HG02642 (cell line): ENCODE data around the gene MAP3K20.
A peak's percentile ranks its signal among the peaks of the same experiment; 100 is the strongest.
"Not testable (repeated sequence)": the region's sequence is repeated elsewhere in the genome, so short reads cannot be mapped to it uniquely, and the experiment has no call there.

ENCODE experiments used
- ATAC-seq: cut with Tn5 transposase; IDR thresholded peaks from one replicate; pipeline ENCODE4 v1.9.1; 2021; ENCODE audit warnings: mild to moderate bottlenecking; ENCODE audit not compliant: unreplicated experiment, poor library complexity

Gene MAP3K20

GRCh38 chr2:173079973-173080860 lies 4.6 kb downstream of the MAP3K20 start:
- ATAC-seq: no peak

DNA sequence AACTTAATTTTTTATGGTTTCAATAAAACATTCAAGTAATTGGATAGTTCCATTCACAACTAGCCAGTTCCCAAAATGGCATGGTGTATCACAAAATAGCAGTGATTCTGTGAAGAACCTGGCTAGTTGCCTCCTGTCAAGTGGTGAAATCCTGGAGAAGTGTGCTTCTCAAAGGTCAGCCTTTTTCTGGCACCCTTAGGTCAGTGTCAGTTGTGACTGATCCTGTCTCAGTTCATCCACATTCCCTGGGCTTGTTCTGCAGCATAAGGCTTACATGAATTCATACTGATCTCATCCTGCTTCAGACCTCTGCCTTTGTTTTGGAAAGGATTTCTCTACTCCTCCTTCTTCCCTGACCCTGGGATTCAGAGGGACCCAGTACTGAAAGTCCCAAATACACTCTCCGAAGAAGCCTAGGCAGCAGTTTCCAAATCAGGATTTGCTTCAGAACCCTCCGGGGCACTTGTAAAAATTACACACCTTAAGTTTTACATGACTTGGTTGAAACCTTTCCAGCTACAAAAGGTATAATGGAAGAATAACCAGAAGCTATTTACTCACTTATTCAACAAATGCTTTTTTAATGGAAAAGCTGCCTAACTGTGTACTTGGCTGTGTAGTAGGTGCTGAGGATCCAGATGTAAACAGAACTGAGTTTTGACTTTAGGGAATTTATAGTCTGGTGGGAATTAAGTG lies 11.0 kb downstream of the MAP3K20 start:
- ATAC-seq: no peak

- ATAC-seq: no peak
Observed at GRCh38 chr2:173087214-173087581, 11.6 kb downstream of the MAP3K20 start.

GRCh38 chr2:173087793-173088496 lies 12.3 kb downstream of the MAP3K20 start:
- no peak for ATAC-seq

GRCh38 chr2:173090276-173090877 lies 14.7 kb downstream of the MAP3K20 start:
- ATAC-seq: no peak

DNA sequence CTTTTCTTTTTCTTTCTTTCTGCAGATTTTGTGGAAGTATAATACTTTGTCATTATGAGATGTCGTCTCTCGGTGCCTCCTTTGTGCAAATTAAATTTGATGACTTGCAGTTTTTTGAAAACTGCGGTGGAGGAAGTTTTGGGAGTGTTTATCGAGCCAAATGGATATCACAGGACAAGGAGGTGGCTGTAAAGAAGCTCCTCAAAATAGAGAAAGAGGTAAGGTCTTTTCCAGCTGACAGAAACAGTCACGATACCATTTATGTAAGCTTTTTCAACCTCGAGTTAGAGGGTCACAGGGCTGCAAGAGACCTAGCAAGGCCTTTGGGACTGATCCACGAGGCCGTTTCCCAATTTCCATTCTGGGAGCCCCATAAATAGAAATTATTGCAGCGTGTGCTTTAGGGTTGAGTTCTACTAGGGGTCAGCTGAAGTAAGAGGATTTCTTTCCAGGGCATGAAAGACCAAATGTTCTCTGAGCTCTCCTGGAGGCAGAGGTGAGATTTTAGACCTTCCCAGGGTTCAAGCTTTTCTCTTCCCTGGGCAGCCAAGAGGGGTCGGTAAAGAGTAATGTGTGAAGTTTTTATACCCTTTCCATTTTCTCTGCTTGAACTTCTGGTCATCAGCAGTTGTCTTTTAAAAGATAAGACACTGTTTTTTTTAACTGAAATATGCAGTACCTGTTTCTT lies 15.5 kb downstream of the MAP3K20 start:
- ATAC-seq: no peak

- no peak for ATAC-seq
Observed at GRCh38 chr2:173091910-173092309, 16.3 kb downstream of the MAP3K20 start.

GRCh38 chr2:173092844-173093402 lies 17.3 kb downstream of the MAP3K20 start:
- no peak for ATAC-seq

DNA sequence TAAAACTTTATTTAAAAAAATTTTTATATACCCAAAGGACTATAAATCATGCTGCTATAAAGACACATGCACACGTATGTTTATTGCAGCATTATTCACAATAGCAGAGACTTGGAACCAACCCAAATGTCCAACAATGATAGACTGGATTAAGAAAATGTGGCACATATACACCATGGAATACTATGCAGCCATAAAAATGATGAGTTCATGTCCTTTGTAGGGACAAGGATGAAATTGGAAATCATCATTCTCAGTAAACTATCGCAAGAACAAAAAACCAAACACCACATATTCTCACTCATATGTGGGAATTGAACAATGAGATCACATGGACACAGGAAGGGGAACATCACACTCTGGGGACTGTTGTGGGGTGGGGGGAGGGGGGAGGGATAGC lies 18.0 kb downstream of the MAP3K20 start:
- ATAC-seq: not testable (repeated sequence)

- ATAC-seq: no peak
Observed at GRCh38 chr2:173094731-173095130, 19.1 kb downstream of the MAP3K20 start.

- ATAC-seq: no peak
Observed at GRCh38 chr2:173095356-173095755, 19.7 kb downstream of the MAP3K20 start.

GRCh38 chr2:173099271-173099670 lies 23.6 kb downstream of the MAP3K20 start:
- ATAC-seq: no peak

DNA sequence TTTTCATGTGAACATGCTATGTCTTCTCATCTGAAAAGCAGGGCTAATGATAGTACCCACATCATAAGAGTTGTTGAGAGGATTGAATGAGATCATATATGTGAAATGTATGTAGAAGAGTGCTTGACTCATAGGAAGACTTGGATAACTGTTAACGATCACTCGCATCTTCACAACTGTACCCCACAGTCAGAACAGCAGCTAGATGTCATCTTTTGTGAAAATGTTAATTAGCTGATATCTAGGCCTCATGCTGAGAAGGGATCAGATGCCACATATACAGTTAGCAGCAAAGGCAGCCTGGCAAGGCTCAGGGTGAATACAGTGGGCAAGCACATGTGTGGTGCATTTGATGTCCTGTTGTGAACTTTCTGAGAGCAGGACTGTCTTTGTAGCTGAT lies 24.2 kb downstream of the MAP3K20 start:
- no peak for ATAC-seq

DNA sequence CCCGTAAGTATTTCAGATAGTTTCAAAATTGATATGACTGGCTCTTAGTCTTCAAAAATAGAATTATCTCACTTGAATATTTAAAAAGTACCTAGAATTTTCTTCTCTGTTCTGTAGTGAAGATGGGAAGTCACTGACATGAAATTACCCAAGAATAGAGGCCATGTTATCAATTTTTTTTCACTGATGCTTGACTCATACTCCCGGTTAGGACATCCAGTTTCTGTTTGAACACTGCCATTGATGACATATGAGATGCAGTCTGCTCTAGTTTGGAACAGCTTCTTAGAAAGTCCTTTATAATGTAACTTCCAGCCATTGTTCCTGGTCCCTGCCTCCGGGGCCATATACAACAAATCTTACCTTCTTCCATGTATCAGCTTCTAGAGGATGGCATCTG lies 26.0 kb downstream of the MAP3K20 start:
- peak; percentile 79 for ATAC-seq

GRCh38 chr2:173104156-173104555 lies 28.5 kb downstream of the MAP3K20 start:
- no peak for ATAC-seq

- no peak for ATAC-seq
Observed at GRCh38 chr2:173106959-173107628, 31.4 kb downstream of the MAP3K20 start.

GRCh38 chr2:173107629-173108022 lies 32.0 kb downstream of the MAP3K20 start:
- no peak for ATAC-seq

DNA sequence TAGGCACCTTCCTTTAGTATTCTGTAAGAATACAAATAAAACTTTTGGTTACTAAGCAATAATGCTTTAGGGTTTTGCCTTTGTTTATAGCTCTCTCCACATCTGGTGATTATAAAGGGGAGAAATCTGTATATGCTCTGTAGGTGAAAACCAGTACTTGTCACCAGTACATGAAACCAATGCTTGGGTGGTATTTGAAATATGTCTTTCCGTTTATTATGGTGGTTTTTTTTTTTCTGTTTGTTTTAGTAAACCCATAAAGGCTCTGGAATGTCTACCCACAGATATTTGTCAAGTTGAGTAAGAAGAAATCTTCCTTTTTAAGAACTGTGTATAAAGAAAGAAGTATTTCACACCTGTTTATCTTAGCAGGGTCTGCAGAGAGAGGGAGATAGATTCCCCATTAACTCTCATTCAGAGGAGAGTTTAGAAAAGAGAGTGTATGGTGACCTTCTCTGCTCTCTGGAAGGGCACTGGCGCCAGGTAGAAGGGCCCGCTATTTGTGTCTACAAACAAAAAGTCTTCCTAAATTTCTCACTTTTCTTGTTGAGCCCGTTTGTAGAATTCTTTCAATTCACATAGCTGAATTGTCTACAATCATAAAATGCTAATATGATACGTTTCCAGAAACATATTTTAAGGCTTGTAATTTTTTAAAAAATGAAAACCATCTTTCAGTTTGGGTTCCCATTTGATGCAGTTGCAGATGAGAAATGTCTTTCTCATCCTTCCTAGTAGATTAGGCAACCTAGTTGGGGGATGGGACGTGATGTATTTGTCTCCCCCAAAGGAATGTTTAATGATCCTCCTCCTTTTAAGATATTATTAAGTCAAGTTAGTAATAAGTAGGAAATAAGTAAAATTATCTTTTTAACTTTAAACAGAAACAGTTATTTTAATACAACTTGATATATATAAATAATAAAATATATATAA lies 33.9 kb downstream of the MAP3K20 start:
- ATAC-seq: no peak
